Suprapubic skin (tissue), 4 donors: ENCODE measurements around the gene PYGL.

Experiments
- CTCF ChIP-seq, 2 donors: fragments of 200-600 bp in 1 of 2; fragments of 450-650 bp in 1 of 2; sonication (generic) in 1 of 2; IDR thresholded peaks; one replicate each; pipeline ENCODE4 v1.5.1; 2016 to 2019; ENCODE audit warnings: antibody characterized with exemption in 2 of 2, mild to moderate bottlenecking in 1 of 2, moderate library complexity in 1 of 2
- EP300 ChIP-seq: sonication (generic); formaldehyde crosslinking; IDR thresholded peaks from one replicate; pipeline ENCODE4 v1.6.1; 2017; ENCODE audit warnings: antibody characterized with exemption
- POLR2A ChIP-seq, 2 donors: fragments of 450-650 bp; IDR thresholded peaks; one replicate each; pipeline ENCODE4 v1.6.1; 2017; ENCODE audit warnings: antibody characterized with exemption in 2 of 2, mild to moderate bottlenecking in 2 of 2, moderate library complexity in 2 of 2
- POLR2AphosphoS5 ChIP-seq, 3 donors: sonication (generic); formaldehyde crosslinking; IDR thresholded peaks; one replicate each; pipeline ENCODE4 v1.6.1; 2017; ENCODE audit warnings: antibody characterized with exemption in 3 of 3

GRCh38 chr14:50882932-50883826 lies 61.1 kb downstream of the PYGL start:
- TF ChIP-seq CTCF (IDR thresholded peaks at IDR 0.05) (no peak), POLR2A (IDR thresholded peaks at IDR 0.05) (no peak), POLR2AphosphoS5 (IDR thresholded peaks at IDR 0.05) (no peak), EP300 (no peak)
